Left renal cortex interstitium (tissue), 4 donors: ENCODE results near the gene MYMK. TPM values are rescaled to one million over a fixed set of nuclear protein-coding genes. Genes with fewer than 3 reads are reported as not detected.

Source experiments
- DNase-seq, 4 donors: peaks; one replicate each; pipeline ENCODE4 v3.0.0-alpha.2; 2013; ENCODE audit warnings: low read depth in 4 of 4, low spot score in 2 of 4, missing footprints in 1 of 4
- polyA plus RNA-seq, 4 donors: library from polyadenylated mRNA; unstranded; fragments of 120-200 nt; gene quantifications; one replicate each; pipeline ENCODE4 v1.2.1, GENCODE V29; 2013; ENCODE audit not compliant: insufficient read length in 4 of 4

MYMK gene
- polyA plus RNA-seq, 4 donors, result not detected

GRCh38 chr9:133507246-133507965 is 17.4 kb downstream of the MYMK start:
- no peak for DNase-seq

DNA sequence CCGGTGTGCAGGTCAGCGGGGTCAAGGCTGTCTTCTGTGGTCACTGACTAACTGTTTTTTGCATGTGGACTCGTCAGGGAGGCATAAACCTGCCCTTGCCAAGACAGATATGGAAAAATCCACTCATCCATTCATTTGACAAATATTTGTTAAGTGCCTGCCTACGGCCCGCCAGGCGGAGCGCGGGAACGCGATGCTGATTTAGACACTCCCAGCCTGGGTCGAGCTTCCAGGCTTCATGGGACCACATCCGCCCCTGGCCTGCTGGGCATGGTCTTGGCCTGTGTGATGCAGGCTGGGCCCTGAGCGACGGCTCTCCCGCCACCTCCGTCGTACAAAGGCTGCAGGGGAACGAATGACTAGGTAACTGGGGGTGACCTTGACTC is 18.1 kb downstream of the MYMK start:
- DNase-seq, result no peak

DNA sequence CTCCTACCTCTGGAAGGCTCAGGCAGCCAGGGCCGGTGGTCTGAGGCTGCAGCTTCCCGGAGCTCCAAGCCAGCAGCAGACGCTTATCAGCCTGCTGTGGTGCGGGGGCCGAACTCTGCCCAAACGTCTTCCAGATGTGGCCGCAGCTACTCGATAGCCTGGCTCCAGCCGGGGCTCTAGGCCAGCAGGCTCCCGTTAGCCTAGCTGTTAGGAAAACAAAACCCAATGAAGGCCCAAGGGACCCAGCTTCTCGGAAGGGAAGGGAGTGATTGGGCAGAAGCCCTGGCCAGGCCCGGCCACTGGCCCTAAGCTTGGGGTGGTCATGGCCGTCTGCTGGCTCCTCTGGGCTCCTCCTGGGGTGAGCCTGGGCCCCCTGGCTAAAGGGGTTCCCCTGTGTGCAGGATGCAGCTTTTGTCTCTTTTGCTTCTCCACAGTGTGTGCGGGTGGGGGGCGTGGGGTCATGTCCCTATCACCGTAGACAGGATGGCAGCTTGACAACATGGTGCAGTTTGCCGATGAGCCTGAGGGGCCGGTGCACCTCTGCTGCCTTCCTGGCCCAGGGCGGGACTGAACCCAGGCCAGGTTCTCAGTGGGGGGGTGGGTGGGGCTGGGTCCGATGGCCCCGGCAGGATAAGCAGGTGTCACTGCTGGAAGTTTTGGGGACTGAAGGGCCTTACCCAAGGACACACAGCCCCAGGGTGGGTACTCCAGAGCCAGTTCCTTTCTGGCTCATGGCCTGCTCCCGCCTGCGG is 18.7 kb downstream of the MYMK start:
- DNase-seq, result no peak

- DNase-seq, result no peak
Measured at GRCh38 chr9:133505186-133505830, 19.5 kb downstream of the MYMK start.

DNA sequence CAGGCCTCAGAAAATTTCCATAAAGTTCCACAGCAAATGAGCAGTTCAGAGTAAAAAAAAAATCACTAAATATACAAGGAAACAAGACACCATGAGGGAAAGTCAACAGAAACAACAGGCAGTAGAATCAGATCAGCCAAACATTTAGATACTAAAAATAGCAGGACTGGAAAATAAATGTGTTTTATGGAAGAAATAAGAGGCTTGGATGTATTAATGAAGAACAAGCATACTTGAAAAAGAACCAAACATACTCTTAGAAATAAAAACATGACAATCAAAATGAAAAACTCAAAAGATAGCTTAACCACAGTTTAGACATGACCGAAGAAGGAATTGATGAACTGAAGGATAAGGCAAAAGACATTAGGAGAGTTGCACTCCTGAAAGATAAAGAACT is 22.6 kb downstream of the MYMK start:
- no peak for DNase-seq

DNA sequence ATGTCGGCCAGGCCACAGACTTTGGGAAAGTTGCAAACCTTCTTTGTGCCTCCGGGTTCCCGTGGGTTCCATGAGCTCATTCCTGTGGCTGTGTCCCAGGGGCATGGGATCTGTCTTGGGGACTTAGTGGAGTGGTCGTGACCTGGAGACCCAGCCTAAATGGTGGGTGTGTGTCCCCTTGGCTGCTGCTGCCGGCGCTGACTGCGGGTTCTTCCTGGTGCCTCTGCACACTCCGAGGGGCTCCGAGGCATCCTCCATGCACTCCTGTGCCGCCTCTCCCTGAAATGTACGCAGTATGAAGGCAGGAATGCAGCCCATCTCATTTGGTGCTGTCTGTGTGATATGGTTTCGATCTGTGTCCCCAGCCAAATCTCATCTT is 24.9 kb downstream of the MYMK start:
- DNase-seq, result no peak

DNA sequence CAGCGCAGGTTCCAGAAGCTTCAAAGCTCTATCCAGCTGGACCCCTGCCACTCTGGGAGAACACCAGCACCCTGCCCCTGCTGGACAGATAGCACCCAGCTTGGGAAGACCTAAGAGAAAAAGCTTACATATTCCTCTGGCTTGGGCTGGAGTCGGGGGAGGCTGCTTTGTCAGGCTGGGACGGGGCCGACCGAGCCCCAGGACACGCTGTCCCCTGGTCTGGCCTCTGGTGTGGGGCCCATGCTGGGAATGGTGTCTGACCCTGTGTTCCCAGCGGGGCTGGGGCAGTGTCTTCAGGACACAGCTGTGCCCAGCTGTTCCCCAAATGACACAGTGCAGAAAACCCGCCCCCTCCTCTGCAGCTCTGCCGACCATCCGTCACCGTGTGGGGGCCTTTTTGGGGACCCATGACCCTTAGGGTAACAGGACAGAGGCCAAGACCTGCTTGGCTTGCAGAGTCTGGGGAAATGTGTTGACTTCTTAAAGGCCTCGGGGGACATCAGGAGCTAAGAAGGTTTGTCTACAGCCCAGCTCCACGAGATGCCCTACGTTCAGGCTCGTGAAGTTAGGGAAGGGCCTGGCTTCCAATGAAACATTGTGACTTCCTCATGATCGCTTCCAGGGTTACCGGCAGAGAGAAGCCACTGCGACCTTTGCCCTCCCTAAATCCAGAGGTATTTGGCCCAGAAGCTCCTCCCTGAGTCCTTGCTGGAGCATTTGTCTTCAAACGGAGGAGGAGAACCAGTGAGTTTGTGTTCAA is 25.4 kb downstream of the MYMK start:
- no peak for DNase-seq

GRCh38 chr9:133496861-133497842 is 27.6 kb downstream of the MYMK start:
- no peak for DNase-seq

GRCh38 chr9:133495327-133496293 is 29.1 kb downstream of the MYMK start:
- DNase-seq, result no peak

- DNase-seq, result no peak
Measured at GRCh38 chr9:133494636-133495326, 30.0 kb downstream of the MYMK start.

- DNase-seq, result no peak
Measured at GRCh38 chr9:133493845-133494540, 30.8 kb downstream of the MYMK start.

GRCh38 chr9:133493428-133493827 is 31.3 kb downstream of the MYMK start:
- no peak for DNase-seq

DNA sequence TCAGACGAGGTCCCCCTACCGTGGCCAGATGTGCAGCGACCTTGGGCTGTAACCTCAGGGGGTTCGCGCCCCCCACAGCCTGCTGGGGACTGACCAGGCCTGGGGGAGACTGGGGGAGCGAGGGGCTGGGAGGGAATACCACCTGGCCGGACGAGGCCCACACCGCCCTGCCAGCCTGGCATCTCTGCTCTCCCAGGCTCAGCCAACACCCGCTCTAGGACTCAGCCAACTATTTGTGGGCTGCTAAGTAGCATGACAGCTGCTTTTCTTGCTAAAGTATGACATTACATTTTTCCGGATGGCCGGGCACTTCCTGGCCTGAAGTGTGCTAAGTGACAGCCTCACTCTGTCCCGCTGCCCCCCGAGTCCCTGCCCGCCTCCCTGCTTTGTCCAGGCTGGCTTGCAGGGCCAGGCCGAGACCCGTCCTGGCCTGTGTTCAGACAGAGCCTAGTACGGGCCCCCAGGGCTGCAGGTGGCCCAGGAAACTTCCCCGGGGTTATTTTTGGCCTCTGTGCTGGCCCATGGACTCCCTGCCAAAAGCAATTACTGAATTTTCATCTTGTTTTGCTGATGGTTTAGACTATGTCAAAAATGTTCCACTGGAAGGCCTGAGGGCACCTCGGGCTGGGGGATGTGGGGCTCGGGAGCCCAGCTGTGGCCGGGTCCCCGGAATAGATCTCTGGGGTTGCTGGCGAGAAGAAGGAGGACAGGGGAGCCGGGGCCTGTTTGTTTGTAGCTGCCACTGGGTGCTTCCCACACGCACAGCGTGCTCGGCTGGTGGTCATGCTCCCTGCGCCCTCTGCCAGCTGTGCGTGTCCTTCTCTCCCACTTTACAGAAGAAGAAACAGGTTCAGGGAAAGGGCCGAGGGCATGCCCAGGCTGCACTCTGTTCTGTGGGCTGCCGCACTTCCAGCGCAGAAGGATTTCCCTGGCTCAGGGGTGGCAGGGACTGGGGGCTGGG is 32.4 kb downstream of the MYMK start:
- no peak for DNase-seq

DNA sequence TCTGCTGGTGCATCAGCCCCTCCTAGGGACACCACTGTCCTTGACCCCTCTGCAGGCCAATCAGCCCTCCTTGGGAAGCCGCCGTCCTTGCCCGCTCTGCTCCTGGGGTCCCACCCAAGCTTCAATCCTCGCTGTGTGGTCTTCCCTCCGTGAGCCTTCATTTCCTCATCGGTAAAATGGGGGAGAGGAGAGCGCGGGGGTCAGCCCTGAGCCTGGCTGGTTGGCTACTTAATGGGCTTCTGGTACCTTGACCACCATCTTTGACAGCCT is 33.2 kb downstream of the MYMK start:
- DNase-seq, result no peak

DNA sequence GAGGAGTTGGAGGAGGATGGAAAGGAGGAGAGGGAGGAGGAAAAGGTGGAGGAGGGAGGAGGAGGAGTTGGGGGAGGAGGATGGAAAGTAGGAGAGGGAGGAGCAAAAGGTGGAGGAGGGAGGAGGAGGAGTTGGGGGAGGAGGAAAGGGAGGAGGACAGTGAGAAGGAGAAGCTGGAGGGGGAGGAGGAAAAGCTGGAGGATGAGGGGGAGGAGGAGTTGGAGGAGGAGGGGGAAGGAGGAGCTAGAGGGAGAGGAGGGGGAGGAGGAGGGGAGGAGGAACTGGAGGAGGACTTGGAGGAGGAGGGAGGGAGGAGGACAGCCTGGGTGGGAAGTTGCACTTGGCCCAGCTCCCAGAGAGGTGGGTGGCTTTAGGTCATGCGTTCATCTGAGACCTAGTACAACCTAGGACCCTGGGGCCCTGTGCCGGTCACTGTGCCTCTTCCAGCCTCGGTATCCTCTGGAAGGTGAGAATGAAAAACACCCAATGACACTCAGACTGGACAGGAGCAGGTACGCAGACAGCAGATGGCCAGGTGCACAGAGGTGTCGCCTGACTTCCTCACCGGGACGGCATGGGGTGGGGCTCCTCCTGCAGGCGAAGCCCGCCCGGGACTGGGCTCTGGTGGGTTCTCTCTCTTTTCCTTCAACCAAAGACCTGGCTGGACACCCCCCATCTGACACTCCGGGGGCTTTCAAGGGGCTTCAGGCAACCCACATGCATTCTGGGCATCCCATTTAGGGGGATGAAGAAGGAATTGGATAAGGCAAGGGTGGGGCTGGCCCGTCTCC is 33.7 kb downstream of the MYMK start:
- DNase-seq, result no peak

- no peak for DNase-seq
Measured at GRCh38 chr9:133490201-133490681, 34.5 kb downstream of the MYMK start.
